Panc1 (cell line): Measurements from ENCODE around the gene KHDRBS2. TPM values are rescaled to one million over a fixed set of nuclear protein-coding genes. Genes with fewer than 3 reads are reported as not detected.

Source experiments
- ATAC-seq: fragments of 200-7000 bp; cut with Tn5 transposase; 2 replicates; pipeline ENCODE4 v1.9.1; 2020; ENCODE audit warnings: mild to moderate bottlenecking, moderate library complexity
- BruUV-seq: library from RNA; stranded (reverse); fragments of 400-500 nt; replicated peaks from 2 replicates; lab custom pipeline; 2021; lab: Mats Ljungman, UMichigan
- CTCF ChIA-PET: fragments of 300-600 bp; sonication (Branson Sonifier 250); formaldehyde crosslinking; loops from one replicate; lab custom pipeline; 2022; ENCODE audit warnings: antibody characterized with exemption; lab: Charles Lee
- POLR2A ChIA-PET: fragments of 300-600 bp; sonication (Branson Sonifier 250); formaldehyde crosslinking; loops from one replicate; lab custom pipeline; 2022; ENCODE audit warnings: antibody characterized with exemption; lab: Charles Lee
- DNase-seq: peaks from one replicate; pipeline ENCODE4 v3.0.0-alpha.2; 2010; ENCODE audit warnings: low read depth, low spot score
- H3K27ac ChIP-seq: 2 replicates; pipeline ENCODE4 v1.5.1; 2011; ENCODE audit warnings: mild to moderate bottlenecking, low read length, inconsistent platforms
- H3K27me3 ChIP-seq: fragments of 200-500 bp; sonication (Bioruptor generic); 2 replicates; pipeline ENCODE4 v1.6.0; 2014; ENCODE audit warnings: low read length, inconsistent platforms; ENCODE audit not compliant: control insufficient read depth, insufficient read depth
- H3K36me3 ChIP-seq: fragments of 200-500 bp; sonication (Bioruptor generic); 2 replicates; pipeline ENCODE4 v1.5.1; 2014; ENCODE audit warnings: inconsistent platforms, mild to moderate bottlenecking, low read length, moderate library complexity; ENCODE audit not compliant: control insufficient read depth, insufficient read depth
- H3K4me1 ChIP-seq: 2 replicates; pipeline ENCODE4 v1.5.1; 2011; ENCODE audit warnings: inconsistent platforms, mild to moderate bottlenecking, low read length, moderate library complexity; ENCODE audit not compliant: control insufficient read depth, insufficient read depth
- H3K4me3 ChIP-seq, 2 experiments: 2 replicates each; pipeline ENCODE4 v1.5.1; 2011 to 2012; ENCODE audit warnings: low read depth in 2 of 2, low read length in 2 of 2, mild to moderate bottlenecking in 2 of 2, inconsistent platforms in 1 of 2, moderate library complexity in 1 of 2
- H3K9me3 ChIP-seq: fragments of 200-500 bp; sonication (Bioruptor generic); 2 replicates; pipeline ENCODE4 v1.5.1; 2014; ENCODE audit warnings: low read depth, mild to moderate bottlenecking, inconsistent platforms, low read length, moderate library complexity; ENCODE audit not compliant: control insufficient read depth, insufficient read depth
- POLR2AphosphoS5 ChIP-seq: IDR thresholded peaks from 2 replicates; pipeline ENCODE4 v1.6.1; 2012; ENCODE audit warnings: mild to moderate bottlenecking, low read depth, low read length, moderate library complexity
- SIN3A ChIP-seq: IDR thresholded peaks from 2 replicates; pipeline ENCODE4 v1.6.1; 2012; ENCODE audit warnings: low read depth, mild to moderate bottlenecking, low read length, moderate library complexity, borderline replicate concordance; ENCODE audit not compliant: insufficient read depth
- TCF7L2 ChIP-seq: IDR thresholded peaks from 2 replicates; pipeline ENCODE4 v1.6.1; 2011; ENCODE audit warnings: mild to moderate bottlenecking, low read depth, low read length, inconsistent platforms
- in situ Hi-C: cut with HindIII; loops from 2 replicates; pipeline ENCODE4 v1.10.0; 2016; ENCODE audit warnings: low sequenced_read_pairs, low pct_unique_long_range_greater_than_20kb
- intact Hi-C: fragments of 100-400 bp; cut with micrococcal nuclease; formaldehyde crosslinking; loops from one replicate; pipeline ENCODE4 v1.10.0; 2022; ENCODE audit not compliant: unreplicated experiment
- total RNA-seq: library from RNA; stranded (reverse); gene quantifications from one replicate; pipeline ENCODE4 v1.2.1, GENCODE V29; 2021; ENCODE audit not compliant: unreplicated experiment
- TF ChIP-seq, protein P1 (sequence below), 2 experiments: IDR thresholded peaks; 2 replicates each; pipeline ENCODE4 v1.6.1; 2011 to 2012; ENCODE audit warnings: low read depth in 2 of 2, control low read depth in 1 of 2, low read length in 1 of 2, mild to moderate bottlenecking in 1 of 2, moderate library complexity in 1 of 2; ENCODE audit not compliant: insufficient read depth in 1 of 2
- TF ChIP-seq, protein P2 (sequence below): fragments of 450-650 bp; IDR thresholded peaks from 2 replicates; pipeline ENCODE4 v1.5.1; 2017; ENCODE audit warnings: mild to moderate bottlenecking

The KHDRBS2 gene
- total RNA-seq, 1 experiment from 2014 or later: not detected

DNA sequence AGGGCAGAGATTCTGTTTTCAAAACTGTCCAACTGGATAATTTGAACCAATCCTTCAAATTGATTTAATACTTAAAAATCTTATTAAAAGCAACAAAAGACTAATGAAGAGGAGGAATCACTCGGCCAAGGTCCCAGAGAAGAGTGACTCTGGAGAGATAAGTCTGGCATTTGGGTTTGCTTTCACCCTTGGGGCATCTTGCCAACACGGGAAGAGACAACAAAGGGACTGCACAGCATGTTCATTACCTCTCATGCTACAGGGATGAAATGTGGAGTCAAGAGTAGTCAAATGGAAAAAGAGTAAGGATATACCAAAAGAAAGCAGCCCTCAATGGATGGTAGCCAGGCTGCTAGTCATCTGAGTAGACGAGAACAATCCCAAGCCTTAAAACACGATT, 68.2 kb downstream of the KHDRBS2 start:
- CTCF ChIA-PET: no interaction called here
- TF ChIP-seq, protein P1, sequence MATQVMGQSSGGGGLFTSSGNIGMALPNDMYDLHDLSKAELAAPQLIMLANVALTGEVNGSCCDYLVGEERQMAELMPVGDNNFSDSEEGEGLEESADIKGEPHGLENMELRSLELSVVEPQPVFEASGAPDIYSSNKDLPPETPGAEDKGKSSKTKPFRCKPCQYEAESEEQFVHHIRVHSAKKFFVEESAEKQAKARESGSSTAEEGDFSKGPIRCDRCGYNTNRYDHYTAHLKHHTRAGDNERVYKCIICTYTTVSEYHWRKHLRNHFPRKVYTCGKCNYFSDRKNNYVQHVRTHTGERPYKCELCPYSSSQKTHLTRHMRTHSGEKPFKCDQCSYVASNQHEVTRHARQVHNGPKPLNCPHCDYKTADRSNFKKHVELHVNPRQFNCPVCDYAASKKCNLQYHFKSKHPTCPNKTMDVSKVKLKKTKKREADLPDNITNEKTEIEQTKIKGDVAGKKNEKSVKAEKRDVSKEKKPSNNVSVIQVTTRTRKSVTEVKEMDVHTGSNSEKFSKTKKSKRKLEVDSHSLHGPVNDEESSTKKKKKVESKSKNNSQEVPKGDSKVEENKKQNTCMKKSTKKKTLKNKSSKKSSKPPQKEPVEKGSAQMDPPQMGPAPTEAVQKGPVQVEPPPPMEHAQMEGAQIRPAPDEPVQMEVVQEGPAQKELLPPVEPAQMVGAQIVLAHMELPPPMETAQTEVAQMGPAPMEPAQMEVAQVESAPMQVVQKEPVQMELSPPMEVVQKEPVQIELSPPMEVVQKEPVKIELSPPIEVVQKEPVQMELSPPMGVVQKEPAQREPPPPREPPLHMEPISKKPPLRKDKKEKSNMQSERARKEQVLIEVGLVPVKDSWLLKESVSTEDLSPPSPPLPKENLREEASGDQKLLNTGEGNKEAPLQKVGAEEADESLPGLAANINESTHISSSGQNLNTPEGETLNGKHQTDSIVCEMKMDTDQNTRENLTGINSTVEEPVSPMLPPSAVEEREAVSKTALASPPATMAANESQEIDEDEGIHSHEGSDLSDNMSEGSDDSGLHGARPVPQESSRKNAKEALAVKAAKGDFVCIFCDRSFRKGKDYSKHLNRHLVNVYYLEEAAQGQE (IDR thresholded peaks at IDR 0.05; ENCODE audit: insufficient read depth in 1 of 2, low read depth in 2 of 2, low read length in 1 of 2): no peak
- Histone ChIP-seq H3K27me3 (no peaks in the 10 kb centered on the region), H3K9me3 (no peaks in the 10 kb centered on the region), H3K36me3 (no peaks in the 10 kb centered on the region), H3K4me3 (no peak overlapping the region), H3K27ac (no peak overlapping the region), H3K4me1 (no peaks in the 10 kb centered on the region)
- POLR2A ChIA-PET: no interaction called here
- BruUV-seq: no TSS peak
- in situ Hi-C loops: no loop called here
- DNase-seq (no peak), ATAC-seq (no peak)
- intact Hi-C loops: no loop called here

DNA sequence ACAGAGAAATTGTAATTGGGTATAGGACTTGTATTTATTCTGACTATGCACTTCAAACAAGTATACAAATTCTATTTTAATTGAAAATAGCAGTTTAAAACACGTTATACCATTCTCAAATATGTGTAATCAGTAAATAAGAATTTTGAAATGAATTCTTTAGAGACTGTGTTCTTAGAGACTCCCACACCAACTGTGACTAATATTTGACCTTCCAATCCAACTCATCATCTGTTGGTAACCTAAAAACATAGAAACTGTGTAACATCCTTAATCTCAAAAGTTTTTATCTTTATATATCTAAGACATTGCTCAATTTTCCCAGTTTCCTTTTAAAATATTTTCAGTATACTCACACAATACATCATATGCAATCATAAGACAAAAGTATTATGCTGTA, 83.9 kb downstream of the KHDRBS2 start:
- Histone ChIP-seq H3K36me3 (no peaks in the 10 kb centered on the region), H3K9me3 (no peaks in the 10 kb centered on the region; the same call in 1 of the 2 replicates), H3K4me1 (no peaks in the 10 kb centered on the region), H3K4me3 (no peak overlapping the region), H3K27me3 (no peaks in the 10 kb centered on the region), H3K27ac (no peak overlapping the region)
- intact Hi-C loops (no loop called here), in situ Hi-C loops (no loop called here)
- CTCF ChIA-PET: no interaction called here
- ATAC-seq: no peak
- no peak for TF ChIP-seq SIN3A
- no peak for TF ChIP-seq POLR2AphosphoS5
- no peak for TF ChIP-seq TCF7L2
- TF ChIP-seq, protein P2, sequence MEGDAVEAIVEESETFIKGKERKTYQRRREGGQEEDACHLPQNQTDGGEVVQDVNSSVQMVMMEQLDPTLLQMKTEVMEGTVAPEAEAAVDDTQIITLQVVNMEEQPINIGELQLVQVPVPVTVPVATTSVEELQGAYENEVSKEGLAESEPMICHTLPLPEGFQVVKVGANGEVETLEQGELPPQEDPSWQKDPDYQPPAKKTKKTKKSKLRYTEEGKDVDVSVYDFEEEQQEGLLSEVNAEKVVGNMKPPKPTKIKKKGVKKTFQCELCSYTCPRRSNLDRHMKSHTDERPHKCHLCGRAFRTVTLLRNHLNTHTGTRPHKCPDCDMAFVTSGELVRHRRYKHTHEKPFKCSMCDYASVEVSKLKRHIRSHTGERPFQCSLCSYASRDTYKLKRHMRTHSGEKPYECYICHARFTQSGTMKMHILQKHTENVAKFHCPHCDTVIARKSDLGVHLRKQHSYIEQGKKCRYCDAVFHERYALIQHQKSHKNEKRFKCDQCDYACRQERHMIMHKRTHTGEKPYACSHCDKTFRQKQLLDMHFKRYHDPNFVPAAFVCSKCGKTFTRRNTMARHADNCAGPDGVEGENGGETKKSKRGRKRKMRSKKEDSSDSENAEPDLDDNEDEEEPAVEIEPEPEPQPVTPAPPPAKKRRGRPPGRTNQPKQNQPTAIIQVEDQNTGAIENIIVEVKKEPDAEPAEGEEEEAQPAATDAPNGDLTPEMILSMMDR: no peak
- TF ChIP-seq, protein P1 (IDR thresholded peaks at IDR 0.05; ENCODE audit: insufficient read depth in 1 of 2, low read depth in 2 of 2, low read length in 1 of 2): no peak
- no TSS peak for BruUV-seq
- POLR2A ChIA-PET: no interaction called here
- no peak for DNase-seq
